Heart left ventricle (tissue), 13 donors: ENCODE measurements around the gene BAZ2B.

Source experiments
- POLR2A ChIP-seq, 2 donors: fragments of 450-650 bp; IDR thresholded peaks; one replicate each; pipeline ENCODE4 v1.6.1; 2017; ENCODE audit warnings: antibody characterized with exemption in 2 of 2, mild to moderate bottlenecking in 2 of 2, moderate library complexity in 2 of 2
- TF ChIP-seq, protein P1 (sequence below), 12 donors: fragments of 200-600 bp; sonication (generic) in 4 of 12; IDR thresholded peaks; one replicate each; pipeline versions ENCODE4 v1.5.0 to v1.8.0; 2018 to 2022; ENCODE audit warnings: antibody characterized with exemption in 12 of 12, mild to moderate bottlenecking in 5 of 12
- donor health status: ischemic (EF 13 %, LVEDD 7.1; RV severe dilation, severe dysfunction).
- donor health status: DM: no; HTN: yes; CAD: no.
- donor health status: DM: no; HTN: no; CAD: no.
- donor health status: ischemic (EF 25% LVEDD 6.9; RV normal size, moderate dysfunction).
- donor health status: ischemic (EF 25% LVEDD 5.7; RV mildly dilated, moderate dysfunction).
- donor health status: ischemic (EF 35%, LVEDD 5.7; RV mildly dilated, moderate dysfunction).
- donor health status: nonischemic (EF 11% LVEDD 7.7; RV severe dilation, severe dysfunction).
- donor health status: DM: yes; HTN: yes; CAD: no.
- donor health status: PGD.
- donor health status: ischemic (EF 29% LVEDD 5.4; RV normal size, mild dysfunction).
- donor health status: nonischemic (EF 23%, LVEDD 6.1; RV moderate dilation, normal function).

DNA sequence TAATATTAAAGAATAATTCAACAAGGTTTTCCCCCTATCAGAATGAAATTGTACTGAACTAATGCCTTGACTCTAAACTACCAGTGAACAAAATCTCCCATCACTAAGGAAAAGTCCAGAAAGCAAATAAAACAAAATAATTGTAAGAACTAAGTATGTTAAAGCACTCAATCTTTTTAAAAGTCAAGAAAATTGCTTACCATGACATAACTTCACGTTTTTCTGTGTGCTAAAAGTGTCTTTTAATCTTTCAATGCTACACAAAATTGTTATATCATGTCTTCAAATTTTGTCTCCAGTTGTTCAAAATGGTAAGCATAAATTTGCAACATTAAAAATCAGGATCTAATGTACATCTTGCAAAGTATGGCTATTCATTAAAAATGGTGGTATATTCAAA is 156.1 kb downstream of the BAZ2B start:
- TF ChIP-seq, protein P1, sequence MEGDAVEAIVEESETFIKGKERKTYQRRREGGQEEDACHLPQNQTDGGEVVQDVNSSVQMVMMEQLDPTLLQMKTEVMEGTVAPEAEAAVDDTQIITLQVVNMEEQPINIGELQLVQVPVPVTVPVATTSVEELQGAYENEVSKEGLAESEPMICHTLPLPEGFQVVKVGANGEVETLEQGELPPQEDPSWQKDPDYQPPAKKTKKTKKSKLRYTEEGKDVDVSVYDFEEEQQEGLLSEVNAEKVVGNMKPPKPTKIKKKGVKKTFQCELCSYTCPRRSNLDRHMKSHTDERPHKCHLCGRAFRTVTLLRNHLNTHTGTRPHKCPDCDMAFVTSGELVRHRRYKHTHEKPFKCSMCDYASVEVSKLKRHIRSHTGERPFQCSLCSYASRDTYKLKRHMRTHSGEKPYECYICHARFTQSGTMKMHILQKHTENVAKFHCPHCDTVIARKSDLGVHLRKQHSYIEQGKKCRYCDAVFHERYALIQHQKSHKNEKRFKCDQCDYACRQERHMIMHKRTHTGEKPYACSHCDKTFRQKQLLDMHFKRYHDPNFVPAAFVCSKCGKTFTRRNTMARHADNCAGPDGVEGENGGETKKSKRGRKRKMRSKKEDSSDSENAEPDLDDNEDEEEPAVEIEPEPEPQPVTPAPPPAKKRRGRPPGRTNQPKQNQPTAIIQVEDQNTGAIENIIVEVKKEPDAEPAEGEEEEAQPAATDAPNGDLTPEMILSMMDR (IDR thresholded peaks at IDR 0.05): no peak
- TF ChIP-seq POLR2A (IDR thresholded peaks at IDR 0.05): no peak
